Measurements from ENCODE around the gene RNF182. TPM values are rescaled to one million over a fixed set of nuclear protein-coding genes. Genes with fewer than 3 reads are reported as not detected.
A peak's percentile ranks its signal among the peaks of the same experiment; 100 is the strongest.

RNF182 gene
- polyA plus RNA-seq, 1 experiment = 12.4 TPM

GRCh38 chr6:14020551-14020950 lies 95.8 kb downstream of the RNF182 start:
- DNase-seq (ENCODE audit: low read depth, low spot score) = no peak
- CTCF ChIA-PET = interaction anchor here (0.7 to 1.2 kb wide), 3 partner anchors 26 to 226 kb away, joined by 3 to 5 read pairs (median 3); no protein-coding TSS in a partner anchor
- H3K27ac ChIP-seq (ENCODE audit: low read depth, low read length) = no peak overlapping the region

GRCh38 chr6:14021449-14021848 lies 96.7 kb downstream of the RNF182 start:
- POLR2A ChIA-PET = interaction anchor here (2.0 kb wide), 1 partner anchor 16 kb away, joined by 5 read pairs; no protein-coding TSS in a partner anchor
- no peak for DNase-seq (ENCODE audit: low read depth, low spot score)
- TF ChIP-seq, protein P1, sequence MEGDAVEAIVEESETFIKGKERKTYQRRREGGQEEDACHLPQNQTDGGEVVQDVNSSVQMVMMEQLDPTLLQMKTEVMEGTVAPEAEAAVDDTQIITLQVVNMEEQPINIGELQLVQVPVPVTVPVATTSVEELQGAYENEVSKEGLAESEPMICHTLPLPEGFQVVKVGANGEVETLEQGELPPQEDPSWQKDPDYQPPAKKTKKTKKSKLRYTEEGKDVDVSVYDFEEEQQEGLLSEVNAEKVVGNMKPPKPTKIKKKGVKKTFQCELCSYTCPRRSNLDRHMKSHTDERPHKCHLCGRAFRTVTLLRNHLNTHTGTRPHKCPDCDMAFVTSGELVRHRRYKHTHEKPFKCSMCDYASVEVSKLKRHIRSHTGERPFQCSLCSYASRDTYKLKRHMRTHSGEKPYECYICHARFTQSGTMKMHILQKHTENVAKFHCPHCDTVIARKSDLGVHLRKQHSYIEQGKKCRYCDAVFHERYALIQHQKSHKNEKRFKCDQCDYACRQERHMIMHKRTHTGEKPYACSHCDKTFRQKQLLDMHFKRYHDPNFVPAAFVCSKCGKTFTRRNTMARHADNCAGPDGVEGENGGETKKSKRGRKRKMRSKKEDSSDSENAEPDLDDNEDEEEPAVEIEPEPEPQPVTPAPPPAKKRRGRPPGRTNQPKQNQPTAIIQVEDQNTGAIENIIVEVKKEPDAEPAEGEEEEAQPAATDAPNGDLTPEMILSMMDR (IDR thresholded peaks at IDR 0.05; ENCODE audit: low read depth, low read length) = no peak
- Histone ChIP-seq H3K9me3 (ENCODE audit: control insufficient read depth, insufficient read depth, low read length) (peaks cover 3% of the 10 kb centered on the region; the same call in 1 of the 2 replicates), H3K27ac (ENCODE audit: low read depth, low read length) (no peak overlapping the region), H3K27me3 (ENCODE audit: control insufficient read depth, insufficient read depth, low read length) (no peaks in the 10 kb centered on the region), H3K4me3 (ENCODE audit: low read depth, low read length) (no peak overlapping the region)
- CTCF ChIA-PET = interaction anchor here (1.1 kb wide), 1 partner anchor 9 kb away, joined by 3 read pairs; no protein-coding TSS in a partner anchor

More at GRCh38 chr6:14020551-14020950, 95.8 kb downstream of the RNF182 start:
- Histone ChIP-seq H3K4me3 (ENCODE audit: low read depth, low read length) (no peak overlapping the region), H3K27me3 (ENCODE audit: control insufficient read depth, insufficient read depth, low read length) (no peaks in the 10 kb centered on the region), H3K9me3 (ENCODE audit: control insufficient read depth, insufficient read depth, low read length) (peaks cover 3% of the 10 kb centered on the region; the same call in 1 of the 2 replicates)
- POLR2A ChIA-PET = interaction anchor here (2.0 kb wide), 1 partner anchor 17 kb away, joined by 5 read pairs; no protein-coding TSS in a partner anchor
- TF ChIP-seq, protein P1 (IDR thresholded peaks at IDR 0.05; ENCODE audit: low read depth, low read length) = no peak

DNA sequence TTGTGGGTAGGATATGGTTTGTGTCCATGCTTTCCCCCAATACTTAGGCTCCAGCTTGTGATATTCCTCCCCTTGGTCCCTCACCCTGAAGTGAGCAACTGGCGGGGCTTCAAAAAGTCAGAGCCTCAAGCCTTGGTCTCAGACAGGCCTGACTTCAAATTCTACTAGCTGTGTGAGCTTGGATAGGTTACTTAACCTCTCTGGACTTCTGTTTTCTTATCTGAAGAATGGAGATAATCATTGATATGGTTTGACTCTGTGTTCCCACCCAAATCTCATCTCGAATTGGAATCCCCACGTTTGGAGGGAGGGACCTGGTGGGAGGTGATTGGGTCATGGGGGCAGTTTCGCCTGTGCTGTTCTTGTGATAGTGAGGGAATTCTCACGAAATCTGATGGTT lies 97.9 kb downstream of the RNF182 start:
- TF ChIP-seq, protein P1 (IDR thresholded peaks at IDR 0.05; ENCODE audit: low read depth, low read length) = no peak

DNA sequence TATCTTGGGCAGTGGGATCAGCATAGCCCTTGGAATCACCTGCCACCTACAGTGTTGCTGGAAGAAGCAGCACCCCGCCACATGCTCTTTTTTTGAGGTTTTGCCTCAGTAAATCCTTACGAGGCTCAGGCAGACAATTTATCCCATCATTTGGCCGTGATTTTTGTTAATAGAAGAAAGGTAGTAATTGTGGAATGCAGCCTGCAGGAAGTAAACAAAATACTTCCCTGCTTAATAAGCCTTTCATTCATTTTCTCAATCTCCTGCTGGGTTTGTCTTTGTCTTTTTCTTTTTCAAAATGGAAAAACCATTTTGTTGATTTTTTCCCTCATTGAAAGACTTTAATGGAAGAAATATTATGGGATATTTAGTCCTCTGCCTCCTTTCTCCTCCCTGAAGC lies 99.1 kb downstream of the RNF182 start:
- H3K27ac ChIP-seq (ENCODE audit: low read depth, low read length) = peak overlapping the region; percentile 4
- no peaks in the 10 kb centered on the region for H3K27me3 ChIP-seq (ENCODE audit: control insufficient read depth, insufficient read depth, low read length)
- H3K4me3 ChIP-seq (ENCODE audit: low read depth, low read length) = no peak overlapping the region
- H3K9me3 ChIP-seq (ENCODE audit: control insufficient read depth, insufficient read depth, low read length) = no peaks in the 10 kb centered on the region
- DNase-seq (ENCODE audit: low read depth, low spot score) = no peak
- TF ChIP-seq, protein P1 (IDR thresholded peaks at IDR 0.05; ENCODE audit: low read depth, low read length) = no peak
- CTCF ChIA-PET = interaction anchor here (1.0 kb wide), 1 partner anchor 43 kb away, joined by 5 read pairs; no protein-coding TSS in a partner anchor
- POLR2A ChIA-PET = interaction anchor here (0.6 kb wide), 1 partner anchor 134 kb away, joined by 3 read pairs; no protein-coding TSS in a partner anchor

More for the DNA sequence above, 97.9 kb downstream of the RNF182 start:
- ChIA-PET CTCF (no interaction called here), POLR2A (no interaction called here)
- peaks cover 3% of the 10 kb centered on the region; the same call in 1 of the 2 replicates for H3K9me3 ChIP-seq (ENCODE audit: control insufficient read depth, insufficient read depth, low read length)
- no peak overlapping the region for H3K27ac ChIP-seq (ENCODE audit: low read depth, low read length)
- H3K4me3 ChIP-seq (ENCODE audit: low read depth, low read length) = no peak overlapping the region
- DNase-seq (ENCODE audit: low read depth, low spot score) = no peak
- no peaks in the 10 kb centered on the region for H3K27me3 ChIP-seq (ENCODE audit: control insufficient read depth, insufficient read depth, low read length)

DNA sequence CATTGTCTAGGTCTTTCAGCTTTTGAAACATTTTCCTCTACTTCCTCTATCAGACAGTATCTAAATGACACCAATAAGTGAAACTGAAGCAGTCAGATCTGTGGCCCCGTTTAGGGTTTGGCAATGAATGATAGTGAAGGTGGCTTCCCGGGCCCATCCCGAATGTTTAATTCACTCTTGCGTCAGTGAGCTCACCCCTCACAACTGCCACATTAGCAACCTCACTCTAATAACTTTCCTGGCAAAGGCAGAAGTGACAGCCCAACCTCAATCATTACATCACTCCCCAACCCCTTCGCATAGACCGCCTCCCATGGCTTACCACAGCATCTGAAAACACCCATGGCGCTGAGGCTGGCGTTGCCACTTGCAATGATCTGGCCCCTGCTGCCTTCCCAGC lies 100.4 kb downstream of the RNF182 start:
- Histone ChIP-seq H3K27ac (ENCODE audit: low read depth, low read length) (no peak overlapping the region), H3K27me3 (ENCODE audit: control insufficient read depth, insufficient read depth, low read length) (no peaks in the 10 kb centered on the region), H3K4me3 (ENCODE audit: low read depth, low read length) (no peak overlapping the region), H3K9me3 (ENCODE audit: control insufficient read depth, insufficient read depth, low read length) (no peaks in the 10 kb centered on the region)
- TF ChIP-seq, protein P1 (IDR thresholded peaks at IDR 0.05; ENCODE audit: low read depth, low read length) = no peak
- DNase-seq (ENCODE audit: low read depth, low spot score) = no peak
- ChIA-PET CTCF (interaction anchor here (0.5 to 2.0 kb wide), 3 partner anchors 22 to 230 kb away, joined by 3 to 9 read pairs (median 4); no protein-coding TSS in a partner anchor), POLR2A (interaction anchor here (1.2 kb wide), 1 partner anchor 10 kb away, joined by 3 read pairs; no protein-coding TSS in a partner anchor)
